ENCODE data around the gene GABBR2.

GRCh38 chr9:98375138-98375726 is 333.5 kb downstream of the GABBR2 start:
- TF ChIP-seq CTCF (IDR thresholded peaks at IDR 0.05; ENCODE audit: low read length) (no peak), EZH2 (optimal IDR thresholded peaks at IDR 0.05; ENCODE audit: low read depth, low read length) (no peak)

Data from MM.1S (cell line).